HCT116 (cell line): Measurements from ENCODE around the gene RNU6-9. TPM values are rescaled to one million over a fixed set of nuclear protein-coding genes. Genes with fewer than 3 reads are reported as not detected.

ENCODE experiments used
- ATAC-seq: fragments of 200-7000 bp; cut with Tn5 transposase; 2 replicates; pipeline ENCODE4 v1.9.1; 2020; ENCODE audit warnings: mild to moderate bottlenecking, moderate library complexity
- BruUV-seq: library from RNA; stranded (reverse); fragments of 400-500 nt; replicated peaks from 2 replicates; lab custom pipeline; 2021; lab: Mats Ljungman, UMichigan
- CTCF ChIA-PET: fragments of 300-600 bp; sonication (Branson Sonifier 250); formaldehyde crosslinking; loops from one replicate; lab custom pipeline; 2021; ENCODE audit warnings: antibody characterized with exemption; lab: Charles Lee
- POLR2A ChIA-PET: fragments of 300-600, 350-600 bp; sonication (Branson Sonifier 250); formaldehyde crosslinking; loops from one replicate; lab custom pipeline; 2021; ENCODE audit warnings: antibody characterized with exemption; lab: Charles Lee
- RAD21 ChIA-PET, 2 experiments: fragments of 300-600 bp; sonication (Branson Sonifier 250); formaldehyde crosslinking; loops; one replicate each; lab custom pipeline; 2023; ENCODE audit warnings: low total read pairs in 2 of 2; ENCODE audit not compliant: uncharacterized antibody in 2 of 2, unreplicated experiment in 2 of 2, low non-redundant PET in 1 of 2; lab: Charles Lee
- DNase-seq: peaks from one replicate; pipeline ENCODE4 v3.0.0-alpha.2; 2010; ENCODE audit warnings: low read depth, low spot score
- H2AFZ ChIP-seq: fragments of 200-600 bp; shearing (Covaris generic), sonication (generic); 2 replicates; pipeline ENCODE4 v1.6.1; 2017; ENCODE audit warnings: low read depth, mixed run types, mixed read lengths, antibody characterized with exemption, low read length; ENCODE audit not compliant: poor library complexity, severe bottlenecking
- H3K27ac ChIP-seq: 2 replicates; pipeline ENCODE4 v1.5.1; 2012; ENCODE audit warnings: low read depth, low read length
- H3K27me3 ChIP-seq: fragments of 200-600 bp; sonication (generic); 2 replicates; pipeline ENCODE4 v1.6.1; 2016; ENCODE audit warnings: mixed run types, low read length, mixed read lengths; ENCODE audit not compliant: insufficient read depth
- H3K36me3 ChIP-seq, 2 experiments: fragments of 200-500 bp in 1 of 2; fragments of 200-600 bp in 1 of 2; sonication (Bioruptor generic) in 1 of 2; sonication (generic) in 1 of 2; 2 replicates each; pipeline versions ENCODE4 v1.5.1 to v1.6.1; 2014 to 2016; ENCODE audit warnings: low read length in 2 of 2, inconsistent platforms in 1 of 2, mixed read lengths in 1 of 2, mixed run types in 1 of 2; ENCODE audit not compliant: insufficient read depth in 2 of 2, control insufficient read depth in 1 of 2
- H3K4me1 ChIP-seq, 2 experiments: fragments of 200-600 bp in 1 of 2; sonication (generic) in 1 of 2; 2 replicates each; pipeline versions ENCODE4 v1.5.1 to v1.6.1; 2012 to 2017; ENCODE audit warnings: low read length in 2 of 2, inconsistent platforms in 1 of 2, mild to moderate bottlenecking in 1 of 2, mixed read lengths in 1 of 2, mixed run types in 1 of 2, moderate library complexity in 1 of 2; ENCODE audit not compliant: insufficient read depth in 2 of 2, control insufficient read depth in 1 of 2
- H3K4me2 ChIP-seq: fragments of 200-600 bp; sonication (generic); 2 replicates; pipeline ENCODE4 v1.6.1; 2017; ENCODE audit warnings: mixed run types, low read length, mixed read lengths
- H3K4me3 ChIP-seq, 2 experiments: fragments of 200-600 bp in 1 of 2; sonication (generic) in 1 of 2; replicated peaks in 1 of 2; 2 replicates each; pipeline ENCODE4 v1.5.1; 2011 to 2016; ENCODE audit warnings: low read length in 2 of 2, control low read depth in 1 of 2, low read depth in 1 of 2, mild to moderate bottlenecking in 1 of 2, mixed read lengths in 1 of 2, mixed run types in 1 of 2
- H3K79me2 ChIP-seq: fragments of 200-600 bp; sonication (generic); 2 replicates; pipeline ENCODE4 v1.6.1; 2017; ENCODE audit warnings: mild to moderate bottlenecking, mixed run types, low read length, moderate library complexity, mixed read lengths; ENCODE audit not compliant: insufficient read depth
- H3K9ac ChIP-seq: fragments of 200-600 bp; sonication (generic); 2 replicates; pipeline ENCODE4 v1.6.1; 2016; ENCODE audit warnings: low read length, mixed read lengths
- H3K9me2 ChIP-seq: fragments of 200-600 bp; sonication (generic), shearing (Covaris generic); 2 replicates; pipeline ENCODE4 v1.6.1; 2017; ENCODE audit warnings: mixed run types, mild to moderate bottlenecking, moderate library complexity; ENCODE audit not compliant: insufficient read depth
- H3K9me3 ChIP-seq, 2 experiments: fragments of 200-500 bp in 1 of 2; fragments of 200-600 bp in 1 of 2; sonication (Bioruptor generic) in 1 of 2; sonication (generic) in 1 of 2; 2 replicates each; pipeline ENCODE4 v1.6.1; 2014 to 2017; ENCODE audit warnings: low read length in 2 of 2, mixed read lengths in 2 of 2, inconsistent platforms in 1 of 2, low read depth in 1 of 2, mild to moderate bottlenecking in 1 of 2, mixed run types in 1 of 2, moderate library complexity in 1 of 2; ENCODE audit not compliant: control insufficient read depth in 1 of 2, insufficient read depth in 1 of 2
- H4K20me1 ChIP-seq: fragments of 200-600 bp; sonication (generic), shearing (Covaris generic); 2 replicates; pipeline ENCODE4 v1.6.1; 2017; ENCODE audit warnings: mixed run types, mild to moderate bottlenecking, moderate library complexity; ENCODE audit not compliant: insufficient read depth
- CEBPB ChIP-seq: IDR thresholded peaks from 2 replicates; pipeline ENCODE4 v1.6.1; 2012; ENCODE audit warnings: low read depth
- EZH2 ChIP-seq: fragments of 200-600 bp; sonication (generic); IDR thresholded peaks from 2 replicates; pipeline ENCODE4 v1.6.1; 2017; ENCODE audit warnings: antibody characterized with exemption, mixed run types
- intact Hi-C: fragments of 100-400 bp; cut with micrococcal nuclease; formaldehyde crosslinking; loops from 2 replicates; pipeline ENCODE4 v1.10.0; 2022
- total RNA-seq: library from RNA; stranded (reverse); gene quantifications from one replicate; pipeline ENCODE4 v1.2.1, GENCODE V29; 2021; ENCODE audit not compliant: unreplicated experiment
- TF ChIP-seq, protein P1 (sequence below): IDR thresholded peaks from 2 replicates; pipeline ENCODE4 v1.6.1; 2012; ENCODE audit warnings: low read depth

The RNU6-9 gene
- total RNA-seq, 1 experiment from 2014 or later: not detected

DNA sequence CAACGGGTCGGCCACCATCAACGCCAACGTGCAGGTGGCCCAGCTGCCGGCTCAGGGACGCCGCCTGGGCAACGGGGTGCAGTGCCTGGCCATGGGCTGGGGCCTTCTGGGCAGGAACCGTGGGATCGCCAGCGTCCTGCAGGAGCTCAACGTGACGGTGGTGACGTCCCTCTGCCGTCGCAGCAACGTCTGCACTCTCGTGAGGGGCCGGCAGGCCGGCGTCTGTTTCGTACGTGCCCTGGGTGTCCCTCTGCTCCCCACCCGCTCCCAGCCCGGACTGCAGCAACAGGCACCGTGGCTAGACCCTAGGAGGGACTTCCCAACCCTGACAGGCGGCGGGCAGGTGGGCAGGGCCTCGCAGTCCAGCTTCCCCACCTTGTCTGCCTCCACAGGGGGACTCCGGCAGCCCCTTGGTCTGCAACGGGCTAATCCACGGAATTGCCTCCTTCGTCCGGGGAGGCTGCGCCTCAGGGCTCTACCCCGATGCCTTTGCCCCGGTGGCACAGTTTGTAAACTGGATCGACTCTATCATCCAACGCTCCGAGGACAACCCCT is 37.6 kb upstream of the RNU6-9 start:
- POLR2A ChIA-PET: no interaction called here
- CTCF ChIA-PET: interaction anchor here (0.6 to 1.7 kb wide), 3 partner anchors 26 to 126 kb away, joined by 3 to 9 read pairs (median 6); no protein-coding TSS in a partner anchor

DNA sequence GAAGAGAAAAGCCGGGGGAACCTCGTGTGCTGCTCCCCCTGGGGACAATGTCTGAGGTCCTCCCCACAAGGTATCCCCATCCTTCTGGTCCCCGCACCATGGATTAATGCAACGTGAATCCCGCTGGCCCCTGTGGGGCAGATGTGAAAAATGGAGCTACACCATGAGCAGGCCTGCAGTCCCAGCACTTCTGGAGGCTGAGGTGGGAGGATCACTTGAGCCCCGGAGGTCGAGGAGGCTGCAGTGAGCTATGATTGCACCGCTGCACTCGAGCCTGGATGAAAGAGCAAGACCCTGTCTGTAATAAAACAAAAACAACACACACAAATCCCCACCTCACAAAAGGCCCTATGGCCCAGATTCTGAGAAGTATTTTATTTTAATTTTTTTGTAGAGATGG is 35.0 kb upstream of the RNU6-9 start:
- H3K9me3 ChIP-seq: no peaks in the 10 kb centered on the region
- no peak for TF ChIP-seq CEBPB
- TF ChIP-seq, protein P1, sequence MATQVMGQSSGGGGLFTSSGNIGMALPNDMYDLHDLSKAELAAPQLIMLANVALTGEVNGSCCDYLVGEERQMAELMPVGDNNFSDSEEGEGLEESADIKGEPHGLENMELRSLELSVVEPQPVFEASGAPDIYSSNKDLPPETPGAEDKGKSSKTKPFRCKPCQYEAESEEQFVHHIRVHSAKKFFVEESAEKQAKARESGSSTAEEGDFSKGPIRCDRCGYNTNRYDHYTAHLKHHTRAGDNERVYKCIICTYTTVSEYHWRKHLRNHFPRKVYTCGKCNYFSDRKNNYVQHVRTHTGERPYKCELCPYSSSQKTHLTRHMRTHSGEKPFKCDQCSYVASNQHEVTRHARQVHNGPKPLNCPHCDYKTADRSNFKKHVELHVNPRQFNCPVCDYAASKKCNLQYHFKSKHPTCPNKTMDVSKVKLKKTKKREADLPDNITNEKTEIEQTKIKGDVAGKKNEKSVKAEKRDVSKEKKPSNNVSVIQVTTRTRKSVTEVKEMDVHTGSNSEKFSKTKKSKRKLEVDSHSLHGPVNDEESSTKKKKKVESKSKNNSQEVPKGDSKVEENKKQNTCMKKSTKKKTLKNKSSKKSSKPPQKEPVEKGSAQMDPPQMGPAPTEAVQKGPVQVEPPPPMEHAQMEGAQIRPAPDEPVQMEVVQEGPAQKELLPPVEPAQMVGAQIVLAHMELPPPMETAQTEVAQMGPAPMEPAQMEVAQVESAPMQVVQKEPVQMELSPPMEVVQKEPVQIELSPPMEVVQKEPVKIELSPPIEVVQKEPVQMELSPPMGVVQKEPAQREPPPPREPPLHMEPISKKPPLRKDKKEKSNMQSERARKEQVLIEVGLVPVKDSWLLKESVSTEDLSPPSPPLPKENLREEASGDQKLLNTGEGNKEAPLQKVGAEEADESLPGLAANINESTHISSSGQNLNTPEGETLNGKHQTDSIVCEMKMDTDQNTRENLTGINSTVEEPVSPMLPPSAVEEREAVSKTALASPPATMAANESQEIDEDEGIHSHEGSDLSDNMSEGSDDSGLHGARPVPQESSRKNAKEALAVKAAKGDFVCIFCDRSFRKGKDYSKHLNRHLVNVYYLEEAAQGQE: no peak
- TF ChIP-seq, all 23 proteins: peak for 0
- no peaks in the 10 kb centered on the region for H4K20me1 ChIP-seq
- no TSS peak for BruUV-seq
- H3K9me2 ChIP-seq: no peaks in the 10 kb centered on the region
- H3K27me3 ChIP-seq: no peaks in the 10 kb centered on the region
- H3K4me2 ChIP-seq: no peak overlapping the region
- ChIA-PET CTCF (no interaction called here), RAD21 (no interaction called here), POLR2A (no interaction called here)
- DNase-seq (no peak), ATAC-seq (no peak)
- no peaks in the 10 kb centered on the region; a peak in 1 of 4 replicates for H3K36me3 ChIP-seq
- peaks cover 14 to 32% of the 10 kb centered on the region in 2 experiments for H3K4me1 ChIP-seq
- no peaks in the 10 kb centered on the region for H3K79me2 ChIP-seq
- no peak overlapping the region for H3K4me3 ChIP-seq
- intact Hi-C loops: no loop called here
- no peak overlapping the region for H3K9ac ChIP-seq
- no peak overlapping the region for H2AFZ ChIP-seq
- H3K27ac ChIP-seq: no peak overlapping the region

More for the DNA sequence above, 37.6 kb upstream of the RNU6-9 start:
- Histone ChIP-seq H3K4me1 (peaks cover 15 to 21% of the 10 kb centered on the region in 2 experiments), H3K4me3 (no peak overlapping the region), H3K36me3 (no peaks in the 10 kb centered on the region), H3K9me3 (no peaks in the 10 kb centered on the region), H2AFZ (no peak overlapping the region), H3K9me2 (no peaks in the 10 kb centered on the region), H4K20me1 (no peaks in the 10 kb centered on the region), H3K4me2 (no peak overlapping the region), H3K27ac (no peak overlapping the region), H3K27me3 (no peaks in the 10 kb centered on the region), H3K9ac (no peak overlapping the region), H3K79me2 (no peaks in the 10 kb centered on the region)
- BruUV-seq: no TSS peak
- RAD21 ChIA-PET: no interaction called here
- intact Hi-C loops: loop anchor here (2.0 kb wide), 1 partner anchor 65 kb away; no protein-coding TSS in a partner anchor
- TF ChIP-seq EZH2: no peak
- DNase-seq (no peak), ATAC-seq (no peak)
